HepG2 (cell line): Measurements from ENCODE around the gene LRRC40.

Experiments used
- CTCF ChIP-seq: sonication (generic); formaldehyde crosslinking; IDR thresholded peaks from 2 replicates; pipeline ENCODE4 v1.5.0; 2020; ENCODE audit warnings: mild to moderate bottlenecking, missing genetic modification reagents, moderate library complexity
- EZH2 ChIP-seq: conservative IDR thresholded peaks from 2 replicates; pipeline ENCODE4 v1.6.1; 2012; ENCODE audit warnings: mild to moderate bottlenecking, low read depth, low read length, moderate library complexity
- MYC ChIP-seq: sonication (generic); formaldehyde crosslinking; IDR thresholded peaks from 2 replicates; pipeline ENCODE4 v1.9.0; 2021; ENCODE audit warnings: missing genetic modification reagents, borderline replicate concordance
- ZNF253 ChIP-seq: sonication (generic); formaldehyde crosslinking; IDR thresholded peaks from 2 replicates; pipeline ENCODE4 v1.8.0; 2022; ENCODE audit warnings: mild to moderate bottlenecking, missing genetic modification reagents, borderline replicate concordance
- ZNF510 ChIP-seq: sonication (generic); formaldehyde crosslinking; IDR thresholded peaks from 2 replicates; pipeline ENCODE4 v1.4.0; 2020; ENCODE audit warnings: low read depth, mild to moderate bottlenecking, missing genetic modification reagents

GRCh38 chr1:70164350-70164749 is 41.0 kb downstream of the LRRC40 start:
- no peak for TF ChIP-seq ZNF510 (CRISPR knock-in tag)
- TF ChIP-seq ZNF253 (CRISPR knock-in tag), result no peak
- no peak for TF ChIP-seq CTCF (CRISPR knock-in tag)
- no peak for TF ChIP-seq EZH2
- no peak for TF ChIP-seq MYC (CRISPR knock-in tag)
